GM12878 (cell line): ENCODE data around the gene PRDM4. TPM values are rescaled to one million over a fixed set of nuclear protein-coding genes. Genes with fewer than 3 reads are reported as not detected.

Source experiments
- BRCA1 ChIP-seq: IDR thresholded peaks from 2 replicates; pipeline ENCODE4 v1.6.1; 2011; ENCODE audit warnings: low read depth, low read length, improper control_type of control experiment
- CBX5 ChIP-seq: sonication (generic); IDR thresholded peaks from 2 replicates; pipeline ENCODE4 v1.6.1; 2016; ENCODE audit warnings: low read depth, moderate library complexity, mild to moderate bottlenecking, inconsistent platforms
- CHD1 ChIP-seq: IDR thresholded peaks from 2 replicates; pipeline ENCODE4 v1.6.1; 2012; ENCODE audit warnings: low read depth, low read length, improper control_type of control experiment
- CREB1 ChIP-seq: IDR thresholded peaks from 2 replicates; pipeline ENCODE4 v1.6.1; 2012; ENCODE audit warnings: low read depth, mild to moderate bottlenecking, inconsistent platforms
- EGR1 ChIP-seq, 2 experiments: IDR thresholded peaks; 1 replicate in 1 of 2; 2 replicates in 1 of 2; pipeline ENCODE4 v1.6.1; 2011 to 2012; ENCODE audit warnings: low read depth in 2 of 2, low read length in 2 of 2, borderline replicate concordance in 1 of 2, mild to moderate bottlenecking in 1 of 2, moderate library complexity in 1 of 2
- EZH2 ChIP-seq: IDR thresholded peaks from 2 replicates; pipeline ENCODE4 v1.6.1; 2012; ENCODE audit warnings: low read depth, mild to moderate bottlenecking, control low read depth, inconsistent platforms, low read length, borderline replicate concordance; ENCODE audit not compliant: control insufficient read depth
- FOXK2 ChIP-seq: fragments of 450-650 bp; IDR thresholded peaks from 2 replicates; pipeline ENCODE4 v1.6.1; 2017; ENCODE audit warnings: mild to moderate bottlenecking, moderate library complexity
- HDAC6 ChIP-seq: fragments of 200-600 bp; sonication (generic); IDR thresholded peaks from one replicate; pipeline ENCODE4 v1.8.0; 2017; ENCODE audit warnings: antibody characterized with exemption; ENCODE audit not compliant: unreplicated experiment
- IKZF1 ChIP-seq: fragments of 450-650 bp; conservative IDR thresholded peaks from 2 replicates; pipeline ENCODE4 v1.6.1; 2017; ENCODE audit warnings: antibody characterized with exemption, mild to moderate bottlenecking
- MEF2A ChIP-seq: IDR thresholded peaks from 2 replicates; pipeline ENCODE4 v1.6.1; 2011; ENCODE audit warnings: low read depth, mild to moderate bottlenecking, low read length, moderate library complexity; ENCODE audit not compliant: insufficient read depth
- MTA2 ChIP-seq: fragments of 450-650 bp; IDR thresholded peaks from 2 replicates; pipeline ENCODE4 v1.6.1; 2016; ENCODE audit warnings: low read depth, mild to moderate bottlenecking, moderate library complexity
- NFXL1 ChIP-seq: fragments of 450-650 bp; IDR thresholded peaks from 2 replicates; pipeline ENCODE4 v1.6.1; 2017; ENCODE audit warnings: antibody characterized with exemption, mild to moderate bottlenecking, borderline replicate concordance
- NRF1 ChIP-seq: conservative IDR thresholded peaks from 2 replicates; pipeline ENCODE4 v1.6.1; 2011; ENCODE audit warnings: mild to moderate bottlenecking, low read depth, low read length, improper control_type of control experiment
- PAX8 ChIP-seq: fragments of 450-650 bp; IDR thresholded peaks from 2 replicates; pipeline ENCODE4 v1.6.1; 2017; ENCODE audit warnings: mild to moderate bottlenecking, moderate library complexity
- PKNOX1 ChIP-seq: fragments of 450-650 bp; IDR thresholded peaks from 2 replicates; pipeline ENCODE4 v1.6.1; 2016; ENCODE audit warnings: mild to moderate bottlenecking
- RB1 ChIP-seq: fragments of 450-650 bp; formaldehyde crosslinking; IDR thresholded peaks from 2 replicates; pipeline ENCODE4 v1.6.1; 2017; ENCODE audit warnings: mild to moderate bottlenecking, borderline replicate concordance
- SKIL ChIP-seq: fragments of 450-650 bp; IDR thresholded peaks from 2 replicates; pipeline ENCODE4 v1.6.1; 2017; ENCODE audit warnings: mild to moderate bottlenecking, low read depth, inconsistent platforms; ENCODE audit not compliant: poor library complexity, severe bottlenecking
- SREBF1 ChIP-seq: IDR thresholded peaks from 2 replicates; pipeline ENCODE4 v1.6.1; 2012; ENCODE audit warnings: mild to moderate bottlenecking, low read length
- SREBF2 ChIP-seq: IDR thresholded peaks from 2 replicates; pipeline ENCODE4 v1.6.1; 2012; ENCODE audit warnings: mild to moderate bottlenecking, low read length
- STAT3 ChIP-seq: IDR thresholded peaks from 2 replicates; pipeline ENCODE4 v1.6.1; 2011; ENCODE audit warnings: low read depth, low read length, improper control_type of control experiment
- TARDBP ChIP-seq: IDR thresholded peaks from 2 replicates; pipeline ENCODE4 v1.6.1; 2016; ENCODE audit warnings: borderline replicate concordance
- ZBED1 ChIP-seq: IDR thresholded peaks from 2 replicates; pipeline ENCODE4 v1.6.1; 2016; ENCODE audit warnings: borderline replicate concordance
- polyA plus RNA-seq, 11 experiments: library from polyadenylated mRNA; depleted of rRNA in 4 of 11; unstranded in 6 of 11; stranded (reverse) in 5 of 11; fragments of >200 nt; fragmentation: Nextera tagmentation in 4 of 11; fragmentation: Illumina TruSeq in 1 of 11; extraction: Ambion mirVana in 4 of 11; extraction: Trizol in 1 of 11; gene quantifications; 1 replicate in 1 of 11; 2 replicates in 10 of 11; pipeline versions ENCODE4 v1.2.1 to v1.2.3, GENCODE V29; 2011 to 2016; ENCODE audit warnings: inconsistent platforms in 2 of 11, missing spikeins in 2 of 11, low read depth in 1 of 11
- total RNA-seq, 4 experiments: library from RNA; depleted of rRNA in 3 of 4; stranded (reverse); fragments of >200 nt in 3 of 4; fragmentation: Illumina TruSeq in 1 of 4; extraction: Trizol in 1 of 4; gene quantifications; 2 replicates each; pipeline versions ENCODE4 v1.2.1 to v1.2.3, GENCODE V29; 2013 to 2021
- TF ChIP-seq, protein P1 (sequence below): fragments of 450-650 bp; IDR thresholded peaks from 2 replicates; pipeline ENCODE4 v1.6.1; 2017; ENCODE audit warnings: mild to moderate bottlenecking, moderate library complexity

The PRDM4 gene
- total and polyA plus RNA-seq, 10 of the 15 experiments (the other 5 are each of a cell fraction or from before 2014, with no cell fraction given): 5.1 to 22.2 (median 15.0) TPM

DNA sequence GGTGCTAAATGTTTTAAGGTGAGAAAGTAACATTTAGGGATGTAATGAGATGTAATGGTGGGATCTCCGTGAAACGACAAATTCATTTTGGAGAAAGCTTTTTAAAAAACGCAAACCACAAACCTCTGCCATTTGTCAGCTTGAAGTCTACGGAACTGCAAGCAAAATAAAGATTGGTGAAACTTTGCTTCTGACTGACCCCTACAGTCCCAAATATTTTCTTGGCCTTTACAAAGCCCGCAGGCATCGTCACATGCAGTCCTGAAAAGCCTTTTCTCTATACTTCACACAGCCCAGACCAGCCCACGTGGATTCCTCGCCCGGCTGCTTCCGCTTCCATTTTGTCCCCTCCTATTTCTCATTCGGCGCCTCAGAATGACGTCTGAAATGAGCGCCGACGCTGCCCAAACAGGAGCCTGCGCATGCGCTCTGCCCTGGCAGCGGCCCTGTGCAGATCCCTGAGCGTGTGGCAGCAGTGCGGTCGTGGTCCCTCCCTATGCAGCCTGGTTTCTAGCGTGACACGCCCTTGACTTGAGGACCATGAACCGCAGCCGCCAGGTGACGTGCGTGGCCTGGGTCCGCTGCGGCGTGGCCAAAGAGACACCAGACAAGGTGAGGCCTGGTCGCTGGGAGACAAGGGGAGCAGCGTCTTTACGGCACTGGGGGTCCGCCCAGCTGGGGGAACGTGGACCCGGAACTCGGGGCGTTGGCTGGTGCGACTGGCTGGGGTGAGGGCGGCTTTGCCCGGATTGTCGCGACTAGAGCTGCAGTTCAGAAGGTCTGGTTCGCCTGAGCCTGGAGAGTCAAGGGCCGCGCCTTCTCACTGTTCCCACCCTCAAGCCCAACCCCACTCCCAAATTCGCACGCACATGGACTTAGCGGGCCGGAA, 75.3 kb downstream of the PRDM4 start, which contains the start of gene PWP1 (continued):
- no peak for TF ChIP-seq HDAC6
- TF ChIP-seq SREBF1: no peak
- TF ChIP-seq PAX8: peak; percentile 86
- TF ChIP-seq TARDBP: no peak; the same call in 1 of the 2 replicates
- TF ChIP-seq NRF1: peak; percentile 91
- TF ChIP-seq BRCA1: no peak
- 0 out of 2 replicates have a peak, but pooled peaks have one; percentile 51 for TF ChIP-seq PKNOX1
- TF ChIP-seq, protein P1, sequence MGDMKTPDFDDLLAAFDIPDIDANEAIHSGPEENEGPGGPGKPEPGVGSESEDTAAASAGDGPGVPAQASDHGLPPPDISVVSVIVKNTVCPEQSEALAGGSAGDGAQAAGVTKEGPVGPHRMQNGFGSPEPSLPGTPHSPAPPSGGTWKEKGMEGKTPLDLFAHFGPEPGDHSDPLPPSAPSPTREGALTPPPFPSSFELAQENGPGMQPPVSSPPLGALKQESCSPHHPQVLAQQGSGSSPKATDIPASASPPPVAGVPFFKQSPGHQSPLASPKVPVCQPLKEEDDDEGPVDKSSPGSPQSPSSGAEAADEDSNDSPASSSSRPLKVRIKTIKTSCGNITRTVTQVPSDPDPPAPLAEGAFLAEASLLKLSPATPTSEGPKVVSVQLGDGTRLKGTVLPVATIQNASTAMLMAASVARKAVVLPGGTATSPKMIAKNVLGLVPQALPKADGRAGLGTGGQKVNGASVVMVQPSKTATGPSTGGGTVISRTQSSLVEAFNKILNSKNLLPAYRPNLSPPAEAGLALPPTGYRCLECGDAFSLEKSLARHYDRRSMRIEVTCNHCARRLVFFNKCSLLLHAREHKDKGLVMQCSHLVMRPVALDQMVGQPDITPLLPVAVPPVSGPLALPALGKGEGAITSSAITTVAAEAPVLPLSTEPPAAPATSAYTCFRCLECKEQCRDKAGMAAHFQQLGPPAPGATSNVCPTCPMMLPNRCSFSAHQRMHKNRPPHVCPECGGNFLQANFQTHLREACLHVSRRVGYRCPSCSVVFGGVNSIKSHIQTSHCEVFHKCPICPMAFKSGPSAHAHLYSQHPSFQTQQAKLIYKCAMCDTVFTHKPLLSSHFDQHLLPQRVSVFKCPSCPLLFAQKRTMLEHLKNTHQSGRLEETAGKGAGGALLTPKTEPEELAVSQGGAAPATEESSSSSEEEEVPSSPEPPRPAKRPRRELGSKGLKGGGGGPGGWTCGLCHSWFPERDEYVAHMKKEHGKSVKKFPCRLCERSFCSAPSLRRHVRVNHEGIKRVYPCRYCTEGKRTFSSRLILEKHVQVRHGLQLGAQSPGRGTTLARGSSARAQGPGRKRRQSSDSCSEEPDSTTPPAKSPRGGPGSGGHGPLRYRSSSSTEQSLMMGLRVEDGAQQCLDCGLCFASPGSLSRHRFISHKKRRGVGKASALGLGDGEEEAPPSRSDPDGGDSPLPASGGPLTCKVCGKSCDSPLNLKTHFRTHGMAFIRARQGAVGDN: peak; percentile 92
- peak; percentile 69 for TF ChIP-seq FOXK2
- TF ChIP-seq NFXL1: no peak
- no peak for TF ChIP-seq STAT3
- TF ChIP-seq MTA2: no peak
- peak; percentile 56 for TF ChIP-seq SKIL
- TF ChIP-seq ZBED1: peak; percentile 66; the same call in 1 of the 2 replicates
- peak in 1 of 2 experiments; percentile 37; a peak in 1 of 3 replicates for TF ChIP-seq EGR1 (IDR thresholded peaks at IDR 0.05; ENCODE audit: borderline replicate concordance in 1 of 2, low read depth in 2 of 2, low read length in 2 of 2)
- no peak for TF ChIP-seq SREBF2
- TF ChIP-seq RB1: no peak
- TF ChIP-seq CHD1: peak; percentile 66; the same call in 1 of the 2 replicates
- TF ChIP-seq CBX5: no peak
- TF ChIP-seq IKZF1: peak; percentile 75
- TF ChIP-seq EZH2: no peak
- peak; percentile 99 for TF ChIP-seq CREB1
- TF ChIP-seq MEF2A: 0 out of 2 replicates have a peak, but pooled peaks have one; percentile 26
